ENCODE results near the gene CLRN1.

GRCh38 chr3:150928234-150928633 is 44.3 kb downstream of the CLRN1 start:
- TF ChIP-seq, protein P1, sequence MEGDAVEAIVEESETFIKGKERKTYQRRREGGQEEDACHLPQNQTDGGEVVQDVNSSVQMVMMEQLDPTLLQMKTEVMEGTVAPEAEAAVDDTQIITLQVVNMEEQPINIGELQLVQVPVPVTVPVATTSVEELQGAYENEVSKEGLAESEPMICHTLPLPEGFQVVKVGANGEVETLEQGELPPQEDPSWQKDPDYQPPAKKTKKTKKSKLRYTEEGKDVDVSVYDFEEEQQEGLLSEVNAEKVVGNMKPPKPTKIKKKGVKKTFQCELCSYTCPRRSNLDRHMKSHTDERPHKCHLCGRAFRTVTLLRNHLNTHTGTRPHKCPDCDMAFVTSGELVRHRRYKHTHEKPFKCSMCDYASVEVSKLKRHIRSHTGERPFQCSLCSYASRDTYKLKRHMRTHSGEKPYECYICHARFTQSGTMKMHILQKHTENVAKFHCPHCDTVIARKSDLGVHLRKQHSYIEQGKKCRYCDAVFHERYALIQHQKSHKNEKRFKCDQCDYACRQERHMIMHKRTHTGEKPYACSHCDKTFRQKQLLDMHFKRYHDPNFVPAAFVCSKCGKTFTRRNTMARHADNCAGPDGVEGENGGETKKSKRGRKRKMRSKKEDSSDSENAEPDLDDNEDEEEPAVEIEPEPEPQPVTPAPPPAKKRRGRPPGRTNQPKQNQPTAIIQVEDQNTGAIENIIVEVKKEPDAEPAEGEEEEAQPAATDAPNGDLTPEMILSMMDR (IDR thresholded peaks at IDR 0.05), result no peak
- no peak for TF ChIP-seq POLR2A (IDR thresholded peaks at IDR 0.05)
